GM12872 (cell line): ENCODE results near the gene CSRNP3.

Experiments used
- TF ChIP-seq, protein P1 (sequence below): IDR thresholded peaks from 3 replicates; pipeline ENCODE4 v1.5.1; 2011; ENCODE audit warnings: low read depth, mild to moderate bottlenecking, low read length, moderate library complexity; ENCODE audit not compliant: insufficient read depth

Gene CSRNP3

DNA sequence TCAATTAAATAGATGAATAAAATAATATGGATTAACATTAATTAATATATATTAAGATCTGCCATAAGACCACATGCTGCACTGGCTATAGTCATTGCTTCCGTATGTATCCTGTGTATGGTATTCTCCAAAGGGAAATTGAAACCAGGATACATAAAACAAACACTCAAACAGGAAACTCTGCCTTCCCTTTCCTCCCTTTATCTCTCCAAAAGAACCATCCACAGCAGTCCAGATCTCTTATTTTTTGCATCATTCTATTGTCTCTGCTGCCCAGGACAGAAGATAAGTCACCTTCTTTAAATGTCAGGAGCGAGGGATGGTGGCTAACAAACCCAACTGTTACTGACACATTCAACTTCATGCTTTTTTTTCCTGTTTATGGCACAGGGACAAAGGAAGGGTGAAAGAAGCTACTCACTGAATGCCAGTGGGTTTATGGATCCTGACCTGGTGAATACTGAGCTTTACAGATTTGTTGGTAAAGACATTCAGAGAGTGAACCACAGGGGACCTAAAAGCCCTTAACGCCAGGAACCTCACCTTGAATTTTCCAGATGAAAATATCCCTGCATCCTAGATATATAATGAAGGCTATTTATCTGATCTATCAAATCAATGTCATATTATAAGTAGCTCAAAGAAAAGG lies 67.5 kb downstream of the CSRNP3 start:
- TF ChIP-seq, protein P1, sequence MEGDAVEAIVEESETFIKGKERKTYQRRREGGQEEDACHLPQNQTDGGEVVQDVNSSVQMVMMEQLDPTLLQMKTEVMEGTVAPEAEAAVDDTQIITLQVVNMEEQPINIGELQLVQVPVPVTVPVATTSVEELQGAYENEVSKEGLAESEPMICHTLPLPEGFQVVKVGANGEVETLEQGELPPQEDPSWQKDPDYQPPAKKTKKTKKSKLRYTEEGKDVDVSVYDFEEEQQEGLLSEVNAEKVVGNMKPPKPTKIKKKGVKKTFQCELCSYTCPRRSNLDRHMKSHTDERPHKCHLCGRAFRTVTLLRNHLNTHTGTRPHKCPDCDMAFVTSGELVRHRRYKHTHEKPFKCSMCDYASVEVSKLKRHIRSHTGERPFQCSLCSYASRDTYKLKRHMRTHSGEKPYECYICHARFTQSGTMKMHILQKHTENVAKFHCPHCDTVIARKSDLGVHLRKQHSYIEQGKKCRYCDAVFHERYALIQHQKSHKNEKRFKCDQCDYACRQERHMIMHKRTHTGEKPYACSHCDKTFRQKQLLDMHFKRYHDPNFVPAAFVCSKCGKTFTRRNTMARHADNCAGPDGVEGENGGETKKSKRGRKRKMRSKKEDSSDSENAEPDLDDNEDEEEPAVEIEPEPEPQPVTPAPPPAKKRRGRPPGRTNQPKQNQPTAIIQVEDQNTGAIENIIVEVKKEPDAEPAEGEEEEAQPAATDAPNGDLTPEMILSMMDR: no peak

DNA sequence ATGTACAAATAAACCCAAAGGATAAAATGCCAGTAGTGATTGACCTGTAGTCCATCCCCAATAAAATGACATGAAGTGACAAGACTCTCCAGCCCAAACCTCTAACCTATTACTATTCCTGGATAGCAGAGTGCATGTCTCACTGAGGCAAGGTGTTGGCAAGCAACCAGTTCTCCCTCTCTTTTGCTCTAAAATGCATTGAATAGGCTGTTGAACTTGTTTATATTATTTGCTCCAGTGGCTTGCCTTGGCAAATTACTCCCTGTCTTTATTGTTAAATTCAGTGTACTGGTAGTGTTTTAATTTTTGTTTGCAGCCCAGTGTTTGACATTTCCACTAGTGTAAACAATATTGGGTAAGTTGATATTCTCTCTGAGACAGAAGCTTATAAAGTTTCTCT lies 70.5 kb downstream of the CSRNP3 start:
- TF ChIP-seq, protein P1: no peak

DNA sequence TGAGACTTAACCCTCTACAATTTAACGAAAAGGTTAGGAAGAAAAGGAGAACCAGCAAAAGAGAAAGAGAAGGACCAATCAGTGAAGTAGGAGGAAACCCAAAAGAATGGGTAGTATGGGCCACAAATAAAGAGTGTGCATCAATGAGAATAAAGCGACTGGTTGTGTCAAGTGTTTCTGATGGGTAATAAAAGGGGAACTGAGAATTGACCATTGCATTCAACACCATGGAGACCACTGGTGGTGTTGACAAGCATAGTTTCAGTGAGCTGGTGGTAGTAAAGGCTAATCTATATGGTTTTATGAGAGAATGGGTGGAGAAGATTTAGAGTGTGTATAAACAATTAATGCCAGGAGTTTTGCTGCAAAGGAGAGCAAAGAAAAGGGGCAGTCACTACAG lies 75.4 kb downstream of the CSRNP3 start:
- TF ChIP-seq, protein P1: no peak

DNA sequence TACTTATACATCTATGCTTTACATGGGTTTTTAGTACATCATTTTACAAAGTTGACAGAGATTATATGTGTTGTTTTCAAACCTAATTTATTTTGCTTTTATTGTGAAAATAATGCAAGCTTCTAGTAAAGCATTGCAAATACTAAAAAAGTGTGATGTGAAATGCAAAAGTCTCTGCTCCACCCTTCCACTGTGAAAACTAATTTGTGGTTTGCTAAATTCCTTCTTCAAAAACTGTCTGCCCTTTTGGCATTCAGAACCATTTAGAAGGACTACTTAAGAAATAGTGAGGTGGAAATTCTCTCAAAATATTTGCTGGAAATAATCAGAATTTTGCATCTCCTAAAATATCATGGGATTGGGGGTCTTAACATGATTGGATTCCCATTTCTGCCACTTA lies 78.4 kb downstream of the CSRNP3 start:
- TF ChIP-seq, protein P1: no peak

DNA sequence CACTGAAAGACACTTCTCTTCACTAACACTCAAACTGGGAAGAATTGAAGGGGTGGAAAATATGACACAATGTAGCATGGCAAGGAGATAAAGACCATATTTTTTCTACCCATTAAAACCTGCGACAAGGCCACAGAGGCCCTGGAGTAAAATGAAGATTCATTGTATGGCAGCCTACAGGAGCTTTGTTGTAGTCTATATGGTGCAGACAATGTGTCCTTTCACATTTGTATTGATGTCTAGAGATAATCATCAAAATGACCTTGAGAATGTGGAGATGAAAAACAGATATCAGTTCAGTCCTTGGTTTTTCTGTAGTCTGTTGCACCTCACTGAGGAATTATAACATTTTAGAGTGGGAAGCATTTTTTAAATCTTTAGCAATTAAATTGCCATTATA lies 80.1 kb downstream of the CSRNP3 start:
- TF ChIP-seq, protein P1: no peak

DNA sequence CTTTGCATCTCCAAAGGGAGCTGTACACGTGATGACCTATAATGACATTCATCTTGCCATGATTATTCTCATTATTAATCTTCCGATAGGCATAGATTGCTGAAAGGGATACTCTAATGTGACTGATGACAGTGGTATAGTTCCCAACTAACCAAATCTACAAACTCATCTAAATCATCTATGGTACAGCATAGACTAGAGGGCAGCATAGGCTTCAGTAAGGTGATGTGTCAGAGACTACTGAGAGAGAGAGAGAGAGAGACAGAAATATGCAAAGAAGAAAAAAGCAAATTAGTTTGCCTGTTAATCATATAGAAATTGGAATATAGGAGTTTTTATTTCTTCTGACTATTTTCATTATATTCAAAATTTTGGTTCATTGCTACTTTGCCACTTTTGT lies 89.3 kb downstream of the CSRNP3 start:
- TF ChIP-seq, protein P1: no peak

DNA sequence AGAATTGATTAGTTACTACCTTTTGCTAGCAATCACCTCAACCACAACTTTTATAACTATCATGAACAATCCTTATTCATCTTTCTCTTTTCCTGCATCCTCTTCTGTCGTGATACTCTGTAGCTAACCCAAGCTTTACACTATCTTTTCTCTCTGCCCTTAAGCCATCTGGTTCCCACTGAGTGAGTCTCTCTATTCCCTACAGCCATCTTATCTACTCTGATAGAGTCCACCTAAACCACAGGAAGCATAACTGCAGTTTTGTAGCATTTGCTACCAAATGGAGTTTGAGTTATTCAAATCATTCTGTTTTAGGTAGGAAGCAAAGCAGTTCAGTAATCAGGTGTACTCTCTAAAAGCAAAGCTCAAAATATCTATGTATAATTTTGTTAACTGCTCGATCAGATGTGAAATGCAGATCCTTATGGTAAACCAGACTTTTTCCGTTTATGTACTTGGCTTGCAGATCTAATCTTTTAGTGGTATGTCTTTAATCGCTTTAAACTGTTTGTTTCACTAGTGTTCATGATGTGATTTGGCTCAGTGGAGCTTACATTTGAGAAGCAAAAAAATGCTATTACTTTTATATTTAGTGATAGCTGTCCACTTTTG lies 91.0 kb downstream of the CSRNP3 start:
- TF ChIP-seq, protein P1: no peak
